HUES48 (cell line): ENCODE measurements around the gene TRIO.

Source experiments
- H3K27ac ChIP-seq: one replicate; pipeline ENCODE4 v1.7.0; 2013; ENCODE audit warnings: low read depth, low read length, inconsistent platforms
- H3K27me3 ChIP-seq: 2 replicates; pipeline ENCODE4 v1.6.1; 2013; ENCODE audit warnings: mild to moderate bottlenecking, low read length; ENCODE audit not compliant: control insufficient read depth, insufficient read depth
- H3K36me3 ChIP-seq: 2 replicates; pipeline ENCODE4 v1.6.1; 2013; ENCODE audit warnings: low read length; ENCODE audit not compliant: control insufficient read depth, insufficient read depth
- H3K4me1 ChIP-seq: 2 replicates; pipeline ENCODE4 v1.6.1; 2013; ENCODE audit warnings: mild to moderate bottlenecking, low read length; ENCODE audit not compliant: control insufficient read depth, insufficient read depth
- H3K4me3 ChIP-seq: 2 replicates; pipeline ENCODE4 v1.5.1; 2013; ENCODE audit warnings: mild to moderate bottlenecking, low read depth, low read length
- H3K9ac ChIP-seq: 2 replicates; pipeline ENCODE4 v1.6.1; 2013; ENCODE audit warnings: mild to moderate bottlenecking, low read depth, low read length, moderate library complexity
- H3K9me3 ChIP-seq: 2 replicates; pipeline ENCODE4 v1.6.1; 2013; ENCODE audit warnings: low read length; ENCODE audit not compliant: control insufficient read depth, insufficient read depth

TRIO gene

GRCh38 chr5:14188778-14189177 is 45.6 kb downstream of the TRIO start:
- H3K27me3 ChIP-seq: no peaks in the 10 kb centered on the region
- no peak overlapping the region for H3K9ac ChIP-seq
- no peak overlapping the region for H3K4me3 ChIP-seq
- H3K4me1 ChIP-seq: peaks cover 61% of the 10 kb centered on the region
- no peaks in the 10 kb centered on the region for H3K9me3 ChIP-seq
- H3K36me3 ChIP-seq: no peaks in the 10 kb centered on the region
- H3K27ac ChIP-seq: no peak overlapping the region

GRCh38 chr5:14189680-14190079 is 46.5 kb downstream of the TRIO start:
- Histone ChIP-seq H3K9me3 (no peaks in the 10 kb centered on the region), H3K4me1 (peaks cover 53% of the 10 kb centered on the region), H3K9ac (no peak overlapping the region), H3K4me3 (no peak overlapping the region), H3K27me3 (no peaks in the 10 kb centered on the region), H3K27ac (no peak overlapping the region), H3K36me3 (no peaks in the 10 kb centered on the region)

GRCh38 chr5:14190194-14191164 is 47.3 kb downstream of the TRIO start:
- H3K27ac ChIP-seq: no peak overlapping the region

GRCh38 chr5:14191325-14191724 is 48.2 kb downstream of the TRIO start:
- Histone ChIP-seq H3K9ac (no peak overlapping the region), H3K4me3 (no peak overlapping the region), H3K36me3 (no peaks in the 10 kb centered on the region), H3K4me1 (peaks cover 51% of the 10 kb centered on the region), H3K9me3 (no peaks in the 10 kb centered on the region), H3K27ac (no peak overlapping the region), H3K27me3 (no peaks in the 10 kb centered on the region)

More at GRCh38 chr5:14190194-14191164, 47.3 kb downstream of the TRIO start:
- H3K4me3 ChIP-seq: no peak overlapping the region
- H3K9me3 ChIP-seq: no peaks in the 10 kb centered on the region
- H3K9ac ChIP-seq: no peak overlapping the region
- peaks cover 54% of the 10 kb centered on the region for H3K4me1 ChIP-seq
- H3K36me3 ChIP-seq: no peaks in the 10 kb centered on the region
- no peaks in the 10 kb centered on the region for H3K27me3 ChIP-seq

- H3K4me3 ChIP-seq: no peak overlapping the region
- H3K36me3 ChIP-seq: no peaks in the 10 kb centered on the region
- no peak overlapping the region for H3K27ac ChIP-seq
- H3K4me1 ChIP-seq: peaks cover 49% of the 10 kb centered on the region
- no peak overlapping the region for H3K9ac ChIP-seq
- H3K9me3 ChIP-seq: no peaks in the 10 kb centered on the region
- H3K27me3 ChIP-seq: no peaks in the 10 kb centered on the region
These were observed 50.4 kb downstream of the TRIO start for GRCh38 chr5:14193496-14193895.

GRCh38 chr5:14195588-14195987 is 52.4 kb downstream of the TRIO start:
- no peak overlapping the region for H3K4me3 ChIP-seq
- H3K4me1 ChIP-seq: peaks cover 47% of the 10 kb centered on the region
- no peaks in the 10 kb centered on the region for H3K27me3 ChIP-seq
- no peaks in the 10 kb centered on the region for H3K9me3 ChIP-seq
- H3K27ac ChIP-seq: no peak overlapping the region
- no peaks in the 10 kb centered on the region for H3K36me3 ChIP-seq
- no peak overlapping the region for H3K9ac ChIP-seq

- no peaks in the 10 kb centered on the region for H3K9me3 ChIP-seq
- no peak overlapping the region for H3K9ac ChIP-seq
- peak overlapping the region; percentile 2 for H3K27ac ChIP-seq
- peaks cover 51% of the 10 kb centered on the region for H3K4me1 ChIP-seq
- H3K27me3 ChIP-seq: no peaks in the 10 kb centered on the region
- H3K36me3 ChIP-seq: no peaks in the 10 kb centered on the region
- H3K4me3 ChIP-seq: no peak overlapping the region
These were observed 53.9 kb downstream of the TRIO start for GRCh38 chr5:14197056-14197455.

- no peaks in the 10 kb centered on the region for H3K27me3 ChIP-seq
- no peaks in the 10 kb centered on the region for H3K36me3 ChIP-seq
- H3K4me3 ChIP-seq: no peak overlapping the region
- H3K4me1 ChIP-seq: peaks cover 59% of the 10 kb centered on the region
- H3K27ac ChIP-seq: no peak overlapping the region
- no peaks in the 10 kb centered on the region for H3K9me3 ChIP-seq
- H3K9ac ChIP-seq: no peak overlapping the region
These were observed 56.8 kb downstream of the TRIO start for GRCh38 chr5:14199902-14200301.

GRCh38 chr5:14200312-14200990 is 57.3 kb downstream of the TRIO start:
- H3K36me3 ChIP-seq: no peaks in the 10 kb centered on the region
- H3K9ac ChIP-seq: no peak overlapping the region
- H3K27ac ChIP-seq: no peak overlapping the region
- H3K4me1 ChIP-seq: peaks cover 59% of the 10 kb centered on the region
- no peak overlapping the region for H3K4me3 ChIP-seq
- no peaks in the 10 kb centered on the region for H3K27me3 ChIP-seq
- H3K9me3 ChIP-seq: no peaks in the 10 kb centered on the region

- Histone ChIP-seq H3K4me1 (peaks cover 51% of the 10 kb centered on the region), H3K27ac (no peak overlapping the region), H3K27me3 (no peaks in the 10 kb centered on the region), H3K9ac (no peak overlapping the region), H3K4me3 (no peak overlapping the region), H3K9me3 (no peaks in the 10 kb centered on the region), H3K36me3 (no peaks in the 10 kb centered on the region)
These were observed 58.3 kb downstream of the TRIO start for GRCh38 chr5:14201325-14202045.
